ENCODE results near the gene TANK.
A peak's percentile ranks its signal among the peaks of the same experiment; 100 is the strongest.

Gene TANK

GRCh38 chr2:161134547-161135518 is 25.4 kb upstream of the TANK start:
- peak; percentile 72 for DNase-seq

DNA sequence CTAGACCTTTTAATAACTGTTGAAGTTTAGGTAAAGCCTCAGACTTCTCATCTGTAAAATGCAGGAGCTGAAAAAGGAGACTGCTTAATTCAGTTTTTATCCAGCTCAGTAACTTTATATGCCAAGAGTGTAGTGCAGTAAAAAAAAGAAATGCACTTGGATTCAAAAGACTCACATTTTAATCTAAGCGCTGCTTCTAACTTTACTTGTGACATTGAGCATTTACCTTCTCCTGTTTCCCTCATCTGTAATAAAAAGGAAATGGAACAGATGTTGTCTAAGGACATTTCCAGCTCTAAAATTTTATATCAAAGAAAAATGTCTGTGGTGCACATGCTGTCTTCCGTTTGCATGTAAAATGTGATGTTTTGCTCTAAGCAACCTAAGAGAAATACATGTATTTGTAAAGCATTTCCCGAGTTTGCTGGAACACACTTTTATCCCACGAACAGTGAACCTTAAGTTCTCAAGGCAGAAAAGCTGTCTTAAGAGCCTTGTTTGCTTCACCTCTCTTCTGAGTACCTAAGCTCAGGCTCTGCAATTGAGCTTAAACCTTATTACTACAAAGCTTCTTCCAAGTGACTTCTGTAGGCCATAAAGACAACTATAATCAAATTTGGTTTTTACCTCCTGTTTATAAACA is 24.2 kb upstream of the TANK start:
- no peak for DNase-seq

DNA sequence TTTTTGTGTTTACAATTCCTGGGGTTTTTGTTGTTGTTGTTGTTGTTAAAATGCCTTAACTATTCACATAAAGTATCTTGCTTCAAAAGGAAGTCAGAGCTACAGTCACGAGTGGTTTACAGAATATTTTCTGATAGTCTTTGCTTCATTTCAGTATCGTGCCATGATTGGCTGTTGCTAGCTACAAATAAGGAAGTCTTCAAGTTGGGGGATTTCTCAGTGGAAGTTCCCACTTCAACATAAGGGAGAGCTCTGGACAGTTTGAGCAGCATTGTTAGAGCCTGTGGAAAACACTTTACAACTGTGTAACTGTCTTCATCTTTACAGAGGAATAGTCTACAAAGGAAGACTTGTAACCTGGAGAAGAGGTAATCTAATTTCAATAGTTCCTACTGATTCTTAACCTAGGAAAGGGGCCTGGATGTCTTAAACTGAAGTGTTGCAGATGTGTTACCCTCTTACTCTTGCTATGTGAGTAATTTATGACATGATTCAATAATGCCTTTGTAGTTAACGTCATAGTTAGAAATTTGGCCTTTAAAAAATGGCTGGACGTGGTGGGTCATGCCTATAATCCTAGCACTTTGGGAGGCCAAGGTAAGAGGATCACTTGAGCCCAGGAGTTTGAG is 23.4 kb upstream of the TANK start:
- no peak for DNase-seq

DNA sequence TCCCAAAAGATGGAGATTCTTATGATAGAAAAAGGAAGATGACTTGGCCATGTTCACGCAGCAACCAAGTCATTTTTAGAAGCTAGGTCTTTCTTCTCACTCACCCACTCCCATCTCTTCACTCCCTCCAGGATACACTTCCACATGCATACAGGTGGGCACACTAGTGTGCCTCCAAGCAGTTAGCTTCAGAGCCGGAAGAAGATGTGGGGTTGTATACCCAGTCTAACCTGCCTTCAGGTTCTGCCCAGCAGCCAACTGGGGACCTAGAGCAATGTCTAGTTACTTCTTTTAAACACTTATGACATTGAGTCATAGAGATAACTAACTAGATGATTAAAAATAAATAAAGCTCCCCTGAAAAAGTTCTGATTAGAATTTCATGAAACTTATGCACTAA is 21.8 kb upstream of the TANK start:
- no peak for DNase-seq

DNA sequence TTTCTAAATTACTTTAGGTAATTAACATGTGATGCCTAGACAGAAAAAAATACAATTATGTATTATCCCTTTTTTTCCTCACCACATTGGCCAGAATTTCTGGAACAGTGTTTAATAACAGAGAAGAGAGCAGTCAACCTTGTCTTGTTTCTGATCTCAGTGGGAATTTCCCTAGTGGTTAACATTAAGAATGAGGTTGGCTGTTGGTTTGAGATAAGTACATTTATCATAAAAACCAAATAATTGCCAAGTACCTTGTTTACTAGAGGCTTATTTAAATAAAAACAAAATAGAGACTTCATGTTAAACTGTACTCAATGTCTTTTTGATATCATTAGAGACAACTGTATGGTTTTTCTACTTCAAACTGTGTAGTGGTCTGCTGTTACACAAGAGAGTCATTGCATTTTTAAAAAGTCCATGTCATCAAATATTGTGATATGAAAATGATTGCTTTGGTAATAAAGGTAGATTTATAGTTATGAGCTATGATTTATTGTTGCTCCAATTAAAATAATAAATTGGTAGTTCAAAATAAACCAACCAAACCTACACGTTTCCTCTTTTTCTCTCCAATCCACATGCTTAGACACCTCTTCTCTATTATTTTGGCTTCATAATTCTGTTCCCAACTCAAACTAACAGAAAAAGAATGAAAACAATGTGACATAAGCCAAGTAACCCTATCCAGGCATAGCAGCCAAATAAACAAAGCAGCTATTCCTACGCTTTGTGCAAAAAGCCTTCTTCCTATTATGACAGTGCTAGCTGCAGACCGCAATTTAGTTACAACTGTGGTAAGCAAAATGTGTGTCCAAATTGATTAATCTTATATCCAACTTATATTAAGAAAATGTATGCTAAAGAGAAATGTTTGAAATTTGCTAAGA is 20.9 kb upstream of the TANK start:
- DNase-seq: peak; percentile 19

GRCh38 chr2:161141033-161141432 is 19.2 kb upstream of the TANK start:
- DNase-seq: no peak

- no peak for DNase-seq
These were observed 13.9 kb upstream of the TANK start for GRCh38 chr2:161146209-161146775.

DNA sequence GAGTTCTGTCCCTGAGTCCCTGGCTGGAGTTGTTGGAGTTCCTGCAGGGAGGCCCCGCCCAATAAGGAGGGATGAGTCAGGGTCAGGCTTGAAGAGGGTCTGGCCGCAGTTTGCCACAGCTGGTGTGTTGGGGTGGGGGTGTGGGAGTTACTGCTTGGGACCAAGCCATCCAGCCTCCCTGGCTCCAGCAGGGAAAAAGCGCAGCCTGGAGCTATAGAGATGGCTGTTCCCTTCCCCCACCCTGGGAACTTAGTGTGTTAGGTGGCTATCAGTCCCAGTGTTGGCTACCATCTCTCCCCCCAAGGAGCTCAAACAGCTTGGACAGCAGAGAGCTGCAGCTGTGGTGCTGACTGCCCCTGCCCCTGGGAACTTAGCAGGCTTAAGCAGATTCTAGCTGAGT is 13.2 kb upstream of the TANK start:
- no peak for DNase-seq

- no peak for DNase-seq
These were observed 12.4 kb upstream of the TANK start for GRCh38 chr2:161147856-161148255.

DNA sequence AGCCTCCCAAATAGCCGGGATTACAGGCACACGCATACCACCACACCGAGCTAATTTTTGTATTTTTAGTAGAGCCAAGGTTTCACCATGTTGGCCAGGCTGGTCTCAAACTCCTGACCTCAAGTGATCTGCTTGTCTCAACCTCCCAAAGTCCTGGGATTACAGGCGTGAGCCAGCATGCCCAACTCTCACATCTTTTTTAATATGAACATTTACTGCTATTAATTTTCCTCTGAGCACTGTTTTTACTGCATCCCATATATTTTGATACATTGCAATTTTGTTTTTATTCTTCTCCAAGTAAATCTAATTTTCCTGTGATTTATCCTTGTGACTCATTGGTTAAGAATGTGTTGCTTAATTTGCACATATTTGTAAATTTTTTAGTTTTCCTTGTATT is 9.5 kb upstream of the TANK start:
- DNase-seq: no peak

DNA sequence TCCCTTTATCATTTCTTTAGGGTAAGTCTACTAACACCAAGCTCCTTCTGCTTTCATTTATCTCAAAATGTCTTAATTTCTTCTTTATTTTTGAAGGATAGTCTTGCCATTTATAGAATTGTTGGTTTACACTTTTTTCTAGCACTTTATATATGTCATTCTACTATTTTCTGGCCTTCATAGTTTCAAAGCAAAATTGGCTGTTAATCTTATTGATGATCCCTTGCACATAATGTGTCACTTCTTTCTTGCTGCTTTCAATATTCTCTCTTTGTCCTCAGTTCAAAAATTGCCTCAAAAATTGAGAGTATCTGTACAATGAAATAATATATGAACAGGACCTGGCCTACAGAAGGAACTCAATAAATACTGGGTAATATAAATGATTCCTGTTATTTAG is 7.9 kb upstream of the TANK start:
- no peak for DNase-seq

- DNase-seq: no peak
These were observed 1.3 kb upstream of the TANK start for GRCh38 chr2:161158882-161159281.

DNA sequence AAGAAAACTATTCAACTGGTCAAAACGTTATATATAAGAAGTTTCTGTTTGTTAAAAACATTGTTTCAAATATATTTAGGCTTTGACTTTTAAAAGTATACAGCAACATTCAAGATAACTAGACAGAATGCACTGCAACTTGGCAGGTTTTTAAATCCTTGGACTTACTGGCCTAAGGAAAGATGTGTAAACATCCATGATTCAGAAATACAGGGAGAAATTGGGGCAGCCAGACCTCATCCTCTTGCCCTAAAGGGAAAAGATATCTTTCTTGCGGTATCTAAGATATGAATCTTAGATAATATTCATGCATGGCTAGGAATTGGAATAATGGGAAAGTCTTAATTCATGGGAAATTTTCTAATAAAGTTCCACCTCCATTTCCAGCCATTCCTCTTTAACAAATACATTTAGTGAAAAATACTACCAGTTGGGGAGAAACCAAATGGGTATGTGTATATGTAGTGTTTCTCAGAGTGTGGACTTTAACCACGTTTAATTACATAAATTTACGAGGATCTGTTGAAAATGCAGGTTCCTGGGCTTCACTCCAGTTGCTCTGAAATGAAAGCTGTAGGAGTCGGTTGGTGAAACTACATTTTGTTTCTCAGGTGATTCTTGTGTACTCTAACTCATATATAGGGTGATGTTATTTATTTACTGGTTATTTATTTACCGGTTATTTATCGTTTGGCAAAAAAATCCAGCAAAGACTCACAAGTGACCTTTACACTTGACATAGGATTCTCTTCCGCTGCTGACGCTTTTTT is 587 bp upstream of the TANK start:
- DNase-seq: no peak

GRCh38 chr2:161161074-161161706 is 962 bp downstream of the TANK start:
- no peak for DNase-seq

DNA sequence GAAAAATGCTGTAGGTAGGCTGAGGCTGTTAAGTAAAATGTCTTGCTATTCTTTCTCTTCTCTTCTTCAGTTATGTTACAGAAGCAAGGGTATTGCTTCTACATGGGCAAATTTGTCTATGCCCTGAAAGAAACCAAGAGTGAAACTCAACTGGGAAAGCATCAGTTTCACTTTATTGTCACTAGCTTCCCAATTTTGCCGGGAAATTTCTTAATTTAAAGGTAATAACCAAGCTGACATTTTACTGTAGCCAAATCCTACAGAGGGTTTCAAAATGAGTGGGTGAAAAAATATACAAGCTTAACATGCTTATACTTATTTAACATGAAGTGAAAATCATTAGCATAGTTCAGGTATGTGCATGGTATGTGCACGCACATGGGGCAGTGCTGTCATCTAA is 3.2 kb downstream of the TANK start:
- no peak for DNase-seq

DNA sequence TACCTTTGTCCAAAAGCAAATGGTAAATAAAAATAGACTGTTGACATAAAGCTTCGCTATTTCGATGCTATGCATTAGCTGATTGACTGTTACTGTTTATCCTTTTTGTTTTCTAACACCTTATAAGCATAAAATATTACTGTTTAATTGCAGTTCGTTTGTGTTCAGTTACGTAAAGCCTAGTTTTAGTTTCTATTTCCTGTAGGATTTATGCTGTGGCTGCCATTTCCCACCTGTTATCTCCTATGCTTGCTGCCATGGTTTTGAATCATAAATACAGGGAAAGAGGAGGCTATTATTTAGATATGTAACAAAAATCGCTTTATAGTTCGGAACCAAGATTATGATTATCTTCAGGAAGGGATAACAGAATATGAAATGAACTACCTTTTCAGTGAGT is 3.9 kb downstream of the TANK start:
- DNase-seq: no peak

GRCh38 chr2:161165266-161165665 is 5.0 kb downstream of the TANK start:
- peak; percentile 58 for DNase-seq

DNA sequence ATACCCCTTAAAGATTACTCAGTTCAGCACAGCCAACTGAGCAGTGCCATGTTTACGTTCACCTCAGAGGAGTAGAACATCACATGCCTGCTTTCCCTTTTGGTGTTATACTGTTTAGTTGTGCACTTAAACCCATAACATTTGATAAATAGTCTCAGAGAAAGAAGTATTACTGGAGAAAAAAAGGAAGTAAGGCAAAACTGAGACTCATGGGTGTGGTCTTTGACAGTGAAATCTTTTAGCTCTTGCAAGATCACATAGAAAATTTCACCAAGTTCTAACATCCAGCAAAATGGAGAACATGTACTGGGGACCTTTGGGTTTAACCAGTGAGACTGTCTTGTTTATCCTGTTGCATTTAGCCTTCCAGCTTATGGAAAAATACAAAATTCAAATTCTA is 5.6 kb downstream of the TANK start:
- DNase-seq: no peak

DNA sequence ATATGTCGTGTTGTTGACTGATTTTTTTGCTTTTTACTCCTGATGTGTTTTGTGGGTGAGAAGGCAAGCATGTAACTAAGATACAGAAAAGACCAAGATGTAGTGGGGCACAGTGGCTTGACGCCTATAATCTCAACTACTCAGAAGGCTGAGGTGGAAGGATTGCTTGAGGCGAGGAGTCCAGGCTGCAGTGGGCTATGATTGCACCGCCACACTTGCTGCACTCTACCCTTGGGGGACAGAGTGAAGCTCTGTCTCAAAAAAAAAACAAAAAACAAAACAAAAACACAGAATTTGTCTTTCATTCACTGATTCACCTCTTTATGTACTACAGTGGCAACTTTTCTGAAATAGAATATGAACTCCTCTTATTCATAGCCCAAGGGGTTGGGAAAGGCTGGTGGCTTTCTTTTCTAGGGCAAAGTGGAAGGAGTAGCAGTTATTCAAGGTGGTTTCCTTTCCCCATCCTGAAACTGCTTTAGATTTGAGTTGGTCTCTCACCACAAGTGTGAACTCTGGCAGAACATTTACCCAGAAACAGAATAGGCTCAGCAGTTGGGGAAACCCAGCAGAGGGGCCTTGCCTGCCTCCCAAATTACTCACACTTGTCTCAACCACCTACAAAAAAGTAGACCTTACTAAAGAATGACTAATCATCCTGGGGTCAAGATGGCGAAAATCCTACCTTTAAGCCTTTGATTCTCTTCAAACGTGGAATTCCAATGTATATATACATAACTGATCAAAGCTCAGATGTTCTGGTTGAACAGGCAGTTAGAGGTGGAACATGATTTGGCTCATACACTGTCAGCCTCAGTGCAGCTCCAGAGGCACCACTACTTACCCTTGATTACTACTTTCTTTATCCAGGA is 6.5 kb downstream of the TANK start:
- DNase-seq: peak; percentile 63

DNA sequence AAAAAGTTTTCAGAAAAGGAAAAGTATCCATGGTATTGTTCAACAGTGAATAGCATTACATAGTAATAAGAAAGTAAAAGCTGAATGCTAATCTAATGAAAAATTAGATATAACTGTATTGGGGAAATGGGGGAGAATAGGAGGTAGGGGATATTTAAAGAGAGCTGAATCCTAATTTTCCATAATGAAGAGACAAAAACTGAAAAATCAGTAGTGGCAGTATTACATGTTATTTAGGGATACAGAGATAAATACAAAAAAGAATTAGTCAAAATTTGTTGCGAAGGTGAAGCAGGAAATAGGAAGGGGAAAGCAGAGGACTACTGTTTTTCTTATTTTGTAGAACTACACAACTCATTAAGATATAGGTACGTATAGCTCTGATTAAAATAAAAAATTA is 9.1 kb downstream of the TANK start:
- DNase-seq: no peak

All from NCI-H226 (cell line).